Erythroblast (primary cell): ENCODE results near the gene UBAP2.

Source experiments
- GATA1 ChIP-seq: IDR thresholded peaks from 2 replicates; pipeline ENCODE4 v1.6.1; 2011; ENCODE audit warnings: low read depth, mild to moderate bottlenecking, control low read depth, low read length, moderate library complexity
- POLR2A ChIP-seq: IDR thresholded peaks from 2 replicates; pipeline ENCODE4 v1.6.1; 2011; ENCODE audit warnings: mild to moderate bottlenecking, low read length

- TF ChIP-seq POLR2A (no peak), GATA1 (no peak)
These were observed 101.7 kb downstream of the UBAP2 start for GRCh38 chr9:33946779-33947535.
